Left lung (tissue), 10 donors: ENCODE data around the gene ADGRA1. TPM values are rescaled to one million over a fixed set of nuclear protein-coding genes. Genes with fewer than 3 reads are reported as not detected.

ENCODE experiments used
- ATAC-seq: fragments of 200-7000 bp; cut with Tn5 transposase; one replicate; pipeline ENCODE4 v1.9.1; 2020; ENCODE audit warnings: moderate library complexity
- DNase-seq, 4 donors: peaks; one replicate each; pipeline ENCODE4 v3.0.0-alpha.2; 2013 to 2020
- H3K27ac ChIP-seq, 2 donors: fragments of 200-600 bp; sonication (generic) in 1 of 2; one replicate each; pipeline versions ENCODE4 v1.5.0 to v1.8.0; 2020 to 2021
- H3K27me3 ChIP-seq, 2 donors: fragments of 200-600 bp; sonication (generic) in 1 of 2; one replicate each; pipeline versions ENCODE4 v1.5.0 to v1.8.0; 2020 to 2021
- H3K36me3 ChIP-seq, 2 donors: fragments of 200-600 bp; sonication (generic) in 1 of 2; one replicate each; pipeline versions ENCODE4 v1.5.0 to v1.8.0; 2020 to 2021
- H3K4me1 ChIP-seq, 2 donors: fragments of 200-600 bp; one replicate each; pipeline ENCODE4 v1.8.0; 2021
- H3K4me3 ChIP-seq, 2 donors: fragments of 200-600 bp; sonication (generic) in 1 of 2; one replicate each; pipeline versions ENCODE4 v1.5.0 to v1.8.0; 2020 to 2021; ENCODE audit warnings: mild to moderate bottlenecking in 1 of 2
- H3K9me3 ChIP-seq, 2 donors: fragments of 200-600 bp; sonication (generic) in 1 of 2; one replicate each; pipeline versions ENCODE4 v1.5.0 to v1.8.0; 2020 to 2021
- intact Hi-C, 2 donors: fragments of 100-400 bp; cut with DNase I; formaldehyde crosslinking; loops; one replicate each; pipeline versions ENCODE4 v1.11.2 to v1.14.2; 2022
- polyA plus RNA-seq, 6 donors: library from polyadenylated mRNA; unstranded; fragments of 120-200 nt; gene quantifications; one replicate each; pipeline ENCODE4 v1.2.1, GENCODE V29; 2013; ENCODE audit not compliant: insufficient read length in 6 of 6
- total RNA-seq, 2 donors: library from RNA; stranded (reverse); fragmentation: NEBNext Ultra II Directional; extraction: Animal tissue kit (Norgen Biotek cat#: 25700); gene quantifications; one replicate each; pipeline ENCODE4 v1.2.1, GENCODE V29; 2021
- TF ChIP-seq, protein P1 (sequence below), 2 donors: fragments of 200-600 bp; sonication (generic) in 1 of 2; IDR thresholded peaks; one replicate each; pipeline versions ENCODE4 v1.5.0 to v1.8.0; 2021; ENCODE audit warnings: antibody characterized with exemption in 2 of 2
- donor health status: DM: no; HTN: yes; CAD: no.
- donor health status: DM: no; HTN: no; CAD: no.

The ADGRA1 gene
- total and polyA plus RNA-seq, 8 donors = 0.07 to 0.24 (median 0.09) TPM; not detected in 1

DNA sequence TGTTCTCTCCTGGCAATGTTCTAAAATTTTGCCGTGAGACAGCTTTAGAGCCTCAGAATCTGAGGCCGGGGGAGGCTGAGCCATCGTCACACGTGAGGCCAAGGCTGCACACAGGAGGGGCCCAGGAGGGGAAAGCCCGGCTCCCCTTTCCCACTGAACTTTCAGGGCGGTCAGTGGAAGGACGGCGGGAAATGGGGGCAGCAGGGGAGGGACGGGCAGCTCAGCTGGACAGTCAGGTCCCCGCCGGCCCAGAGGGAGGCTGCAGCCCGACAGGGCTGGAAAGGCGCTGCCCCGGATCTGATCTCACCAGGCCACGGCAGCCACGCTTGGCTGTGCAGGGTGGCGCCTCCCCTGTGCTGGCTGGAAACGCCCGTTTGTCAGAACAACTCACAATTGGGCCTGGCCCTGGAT is 43.3 kb upstream of the ADGRA1 start:
- intact Hi-C loops = no loop called here
- no peak overlapping the region for H3K4me3 ChIP-seq
- no peak overlapping the region for H3K27ac ChIP-seq
- TF ChIP-seq, protein P1, sequence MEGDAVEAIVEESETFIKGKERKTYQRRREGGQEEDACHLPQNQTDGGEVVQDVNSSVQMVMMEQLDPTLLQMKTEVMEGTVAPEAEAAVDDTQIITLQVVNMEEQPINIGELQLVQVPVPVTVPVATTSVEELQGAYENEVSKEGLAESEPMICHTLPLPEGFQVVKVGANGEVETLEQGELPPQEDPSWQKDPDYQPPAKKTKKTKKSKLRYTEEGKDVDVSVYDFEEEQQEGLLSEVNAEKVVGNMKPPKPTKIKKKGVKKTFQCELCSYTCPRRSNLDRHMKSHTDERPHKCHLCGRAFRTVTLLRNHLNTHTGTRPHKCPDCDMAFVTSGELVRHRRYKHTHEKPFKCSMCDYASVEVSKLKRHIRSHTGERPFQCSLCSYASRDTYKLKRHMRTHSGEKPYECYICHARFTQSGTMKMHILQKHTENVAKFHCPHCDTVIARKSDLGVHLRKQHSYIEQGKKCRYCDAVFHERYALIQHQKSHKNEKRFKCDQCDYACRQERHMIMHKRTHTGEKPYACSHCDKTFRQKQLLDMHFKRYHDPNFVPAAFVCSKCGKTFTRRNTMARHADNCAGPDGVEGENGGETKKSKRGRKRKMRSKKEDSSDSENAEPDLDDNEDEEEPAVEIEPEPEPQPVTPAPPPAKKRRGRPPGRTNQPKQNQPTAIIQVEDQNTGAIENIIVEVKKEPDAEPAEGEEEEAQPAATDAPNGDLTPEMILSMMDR (IDR thresholded peaks at IDR 0.05) = no peak
- no peaks in the 10 kb centered on the region for H3K36me3 ChIP-seq
- no peaks in the 10 kb centered on the region for H3K9me3 ChIP-seq
- DNase-seq = no peak
- ATAC-seq = no peak
- peaks cover 0 to 88% of the 10 kb centered on the region in 2 donors for H3K27me3 ChIP-seq
- no peaks in the 10 kb centered on the region for H3K4me1 ChIP-seq

DNA sequence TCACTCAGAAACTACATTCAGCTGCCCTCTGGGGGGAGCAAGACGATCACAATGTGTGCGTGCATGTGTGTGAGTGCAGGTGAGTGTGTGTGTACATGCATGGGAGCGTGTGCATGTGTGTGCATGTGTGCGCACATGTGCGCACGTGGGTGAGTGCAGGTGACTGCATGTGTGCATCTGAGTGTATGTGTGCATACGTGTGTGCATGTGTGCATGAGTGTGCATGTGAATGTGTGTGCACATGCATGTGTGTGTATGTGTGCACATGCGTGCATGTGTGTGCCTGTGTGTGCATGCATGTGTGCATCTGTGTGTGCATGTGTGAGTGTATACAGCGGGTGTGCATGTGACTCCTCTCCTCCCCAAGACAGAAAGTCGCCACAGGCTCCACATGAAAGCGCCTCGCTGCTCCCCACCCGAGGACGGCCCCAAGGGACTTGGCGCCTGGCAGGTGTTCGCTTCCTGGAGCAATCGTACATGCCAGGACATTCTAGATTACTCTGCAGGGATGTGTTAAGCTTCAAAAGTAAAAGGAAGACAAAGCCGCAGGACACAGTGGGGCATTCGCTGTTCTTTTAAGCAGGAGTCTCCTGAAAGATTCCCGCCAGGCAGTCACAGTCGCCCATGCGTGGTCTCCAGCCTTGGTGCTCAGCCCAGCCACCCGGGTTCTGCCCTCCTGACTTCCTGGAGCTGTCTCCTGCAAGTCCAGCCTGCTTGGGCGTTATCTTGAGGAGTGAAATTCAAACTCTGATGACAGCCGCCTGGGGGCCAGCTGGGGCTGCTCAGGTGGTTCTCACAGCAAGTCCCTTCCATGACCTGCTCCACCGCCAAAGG is 42.0 kb upstream of the ADGRA1 start:
- H3K27ac ChIP-seq = no peak overlapping the region
- H3K4me1 ChIP-seq = no peaks in the 10 kb centered on the region
- DNase-seq (no peak), ATAC-seq (no peak)
- TF ChIP-seq, protein P1 (IDR thresholded peaks at IDR 0.05) = no peak
- intact Hi-C loops = no loop called here
- H3K9me3 ChIP-seq = no peaks in the 10 kb centered on the region
- H3K4me3 ChIP-seq = no peak overlapping the region
- H3K27me3 ChIP-seq = peaks cover 0 to 89% of the 10 kb centered on the region in 2 donors
- H3K36me3 ChIP-seq = no peaks in the 10 kb centered on the region

DNA sequence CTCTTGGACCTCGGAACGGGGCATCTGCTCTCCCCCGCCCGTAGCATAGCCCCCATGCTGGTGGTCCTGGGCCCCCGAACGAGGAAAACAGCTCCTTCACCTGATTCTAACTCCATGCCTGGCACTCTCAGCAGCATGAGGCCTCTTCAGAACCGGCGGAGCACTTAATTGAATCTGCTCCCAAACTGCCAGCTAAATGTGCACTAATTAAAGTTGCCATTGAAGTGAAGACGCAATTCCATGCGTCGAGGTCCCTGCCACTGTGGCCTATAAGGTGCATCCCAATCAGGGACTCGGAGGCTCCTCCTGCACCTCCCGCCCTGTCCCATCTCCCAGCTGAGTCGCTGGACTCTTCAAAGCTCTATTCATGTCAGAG is 41.3 kb upstream of the ADGRA1 start:
- Histone ChIP-seq H3K27me3 (peaks cover 0 to 91% of the 10 kb centered on the region in 2 donors), H3K4me1 (no peaks in the 10 kb centered on the region), H3K36me3 (no peaks in the 10 kb centered on the region), H3K4me3 (no peak overlapping the region), H3K9me3 (no peaks in the 10 kb centered on the region), H3K27ac (no peak overlapping the region)
- DNase-seq (no peak), ATAC-seq (no peak)
- intact Hi-C loops = no loop called here
- TF ChIP-seq, protein P1 (IDR thresholded peaks at IDR 0.05) = no peak

DNA sequence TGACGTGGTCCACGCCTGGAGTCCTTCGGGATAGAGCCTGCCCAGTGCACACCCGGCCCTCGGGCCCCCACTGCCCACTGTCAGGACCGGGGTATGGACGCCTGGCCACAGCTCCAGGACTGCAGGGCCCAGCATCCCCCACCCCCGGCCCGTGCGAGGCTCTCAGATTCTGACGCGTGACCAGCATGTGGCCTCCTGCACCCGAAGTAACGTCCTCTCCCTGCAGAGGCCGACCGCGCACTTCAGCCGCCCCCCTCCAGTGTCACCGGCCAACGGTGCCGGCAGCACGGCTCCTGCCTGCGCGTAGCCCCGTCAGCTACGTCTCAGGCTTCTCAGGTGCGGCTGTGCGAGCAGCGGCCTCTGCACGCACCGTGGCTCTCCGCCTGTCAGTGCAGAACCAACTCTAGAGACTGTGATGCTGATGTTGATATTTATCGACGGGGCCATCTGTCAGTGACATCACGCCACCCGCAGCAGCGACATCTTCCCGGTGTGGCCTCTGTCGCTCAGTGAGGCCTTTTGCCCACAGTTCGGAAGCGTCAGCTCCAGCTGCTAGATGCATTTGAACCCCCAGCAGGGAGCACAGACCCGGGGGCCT is 40.1 kb upstream of the ADGRA1 start:
- intact Hi-C loops = no loop called here
- H3K36me3 ChIP-seq = no peaks in the 10 kb centered on the region
- H3K4me1 ChIP-seq = no peaks in the 10 kb centered on the region
- no peak for DNase-seq
- H3K4me3 ChIP-seq = no peak overlapping the region
- TF ChIP-seq, protein P1 (IDR thresholded peaks at IDR 0.05) = no peak
- H3K27me3 ChIP-seq = peaks cover 0 to 93% of the 10 kb centered on the region in 2 donors
- H3K27ac ChIP-seq = no peak overlapping the region
- no peak for ATAC-seq
- H3K9me3 ChIP-seq = no peaks in the 10 kb centered on the region

DNA sequence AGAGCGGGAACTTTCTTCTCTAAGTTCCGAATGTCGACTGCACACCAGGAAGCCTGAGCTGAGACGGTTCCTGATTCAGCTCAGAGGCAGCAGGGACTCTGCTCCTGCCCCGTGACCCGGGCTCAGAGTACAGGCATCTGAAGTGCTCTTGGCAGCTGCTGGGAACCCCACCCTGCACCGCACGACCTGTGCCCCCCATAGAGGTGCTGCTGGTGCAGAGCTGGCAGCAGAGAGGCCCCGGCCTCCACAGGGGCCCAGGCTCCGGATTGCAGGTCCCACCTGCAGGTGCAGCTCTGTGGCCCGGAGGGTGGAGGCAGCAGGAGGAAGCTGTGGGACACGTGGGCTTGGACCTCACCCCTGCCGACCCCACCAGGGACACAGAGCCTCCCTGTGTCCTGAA is 39.5 kb upstream of the ADGRA1 start:
- Histone ChIP-seq H3K36me3 (no peaks in the 10 kb centered on the region), H3K27ac (no peak overlapping the region), H3K4me1 (no peaks in the 10 kb centered on the region), H3K4me3 (no peak overlapping the region), H3K9me3 (no peaks in the 10 kb centered on the region), H3K27me3 (peaks cover 0 to 91% of the 10 kb centered on the region in 2 donors)
- ATAC-seq (no peak), DNase-seq (no peak)
- TF ChIP-seq, protein P1 (IDR thresholded peaks at IDR 0.05) = no peak
- intact Hi-C loops = no loop called here
